Measurements from ENCODE around the gene PPIB.

PPIB gene

DNA sequence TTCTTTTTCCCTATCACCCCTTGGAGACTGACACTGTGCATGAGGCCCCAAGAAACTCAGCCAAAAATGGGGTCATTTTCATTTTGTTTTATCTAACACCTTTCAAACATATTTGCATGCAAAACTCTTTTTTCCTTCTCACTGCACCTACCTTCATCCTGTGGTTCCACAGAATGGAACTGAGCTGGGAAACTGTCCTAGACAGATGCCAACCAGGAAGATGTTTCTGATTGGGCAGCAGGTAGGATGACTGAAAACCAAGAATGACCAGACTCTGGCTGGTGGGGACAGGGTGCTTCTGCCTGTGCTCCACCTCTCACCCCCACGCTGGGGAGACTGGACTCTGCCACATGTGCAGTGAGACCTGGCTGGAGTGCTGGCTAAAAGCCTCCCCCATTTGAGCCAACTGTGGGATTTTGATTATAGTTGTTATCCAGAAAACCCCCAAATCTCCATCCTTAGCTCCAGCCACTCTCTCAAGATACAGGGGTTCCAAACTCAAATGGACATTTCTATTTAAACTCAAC is 5.2 kb downstream of the PPIB start:
- no peak for DNase-seq

GRCh38 chr15:64156652-64157331 is 6.0 kb downstream of the PPIB start:
- DNase-seq: no peak

GRCh38 chr15:64155802-64156651 is 6.8 kb downstream of the PPIB start:
- DNase-seq: no peak

- peak; percentile 69 to 98 for DNase-seq
Measured at GRCh38 chr15:64153480-64154367, 9.1 kb downstream of the PPIB start.

GRCh38 chr15:64152507-64153387 is 10.1 kb downstream of the PPIB start:
- peak in 1 of 2 donors; percentile 5 for DNase-seq

- DNase-seq: no peak
Measured at GRCh38 chr15:64151727-64152506, 10.9 kb downstream of the PPIB start, which contains the start of gene SNX22. Gene SNX22 (plus strand): TSS chr15:64151731. CDS start chr15:64151776, 45 bp downstream.

DNA sequence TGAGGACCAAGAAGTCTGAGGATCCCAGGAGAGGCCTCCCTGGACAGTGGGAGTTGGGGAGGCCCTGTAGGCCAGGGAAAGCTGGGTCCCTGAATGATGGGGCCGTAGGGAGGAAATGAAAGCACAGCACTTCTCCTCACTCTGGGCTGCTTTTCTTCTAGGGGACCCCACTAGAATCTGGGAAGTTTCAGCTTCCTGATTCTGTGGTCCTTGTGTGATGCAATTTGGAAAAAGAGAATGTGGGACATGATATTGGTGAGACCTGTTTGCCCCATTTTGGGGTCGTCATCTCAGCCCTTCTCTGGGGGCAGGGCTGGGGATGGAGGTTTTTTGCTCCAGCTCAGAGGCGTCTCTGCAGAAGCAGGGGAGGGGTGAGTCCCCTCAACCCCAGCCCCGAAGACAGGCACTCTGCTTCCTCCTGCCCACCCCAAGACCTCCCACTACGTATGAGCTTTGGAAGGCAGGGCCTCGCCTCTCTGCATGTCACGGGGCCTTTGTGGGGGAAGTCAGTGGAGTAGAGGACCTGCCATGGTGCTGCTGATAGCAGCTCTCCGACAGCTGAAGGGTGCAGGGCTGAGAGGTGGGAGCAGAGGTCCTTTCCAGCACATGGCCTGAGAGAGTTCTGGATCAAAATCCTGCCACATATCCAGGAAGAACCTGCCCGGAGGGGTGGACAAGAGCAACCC is 12.8 kb downstream of the PPIB start:
- peak; percentile 15 to 41 for DNase-seq

DNA sequence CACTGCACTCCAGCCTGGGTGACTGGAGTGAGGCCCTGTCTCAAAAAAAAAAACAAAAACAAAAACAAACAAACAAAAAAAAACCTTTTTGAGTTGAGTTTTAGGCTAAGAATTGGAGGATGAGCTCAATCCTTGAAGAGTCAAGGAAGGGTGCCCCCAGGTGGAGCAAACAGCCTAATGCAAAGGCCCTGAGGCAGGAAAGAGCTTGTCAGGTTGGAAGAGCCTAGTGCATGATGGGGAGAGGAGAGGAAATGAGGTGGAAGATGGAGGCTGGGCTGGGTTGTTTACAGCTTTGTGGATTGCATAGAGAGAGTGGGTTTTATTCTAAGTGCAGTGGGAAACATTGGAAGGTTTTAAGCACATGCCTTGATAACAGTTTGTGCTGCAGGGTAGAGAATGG is 13.4 kb downstream of the PPIB start:
- peak in 1 of 2 donors; percentile 5 for DNase-seq

GRCh38 chr15:64148581-64148980 is 14.2 kb downstream of the PPIB start:
- no peak for DNase-seq

- no peak for DNase-seq
Measured at GRCh38 chr15:64148168-64148567, 14.7 kb downstream of the PPIB start.

DNA sequence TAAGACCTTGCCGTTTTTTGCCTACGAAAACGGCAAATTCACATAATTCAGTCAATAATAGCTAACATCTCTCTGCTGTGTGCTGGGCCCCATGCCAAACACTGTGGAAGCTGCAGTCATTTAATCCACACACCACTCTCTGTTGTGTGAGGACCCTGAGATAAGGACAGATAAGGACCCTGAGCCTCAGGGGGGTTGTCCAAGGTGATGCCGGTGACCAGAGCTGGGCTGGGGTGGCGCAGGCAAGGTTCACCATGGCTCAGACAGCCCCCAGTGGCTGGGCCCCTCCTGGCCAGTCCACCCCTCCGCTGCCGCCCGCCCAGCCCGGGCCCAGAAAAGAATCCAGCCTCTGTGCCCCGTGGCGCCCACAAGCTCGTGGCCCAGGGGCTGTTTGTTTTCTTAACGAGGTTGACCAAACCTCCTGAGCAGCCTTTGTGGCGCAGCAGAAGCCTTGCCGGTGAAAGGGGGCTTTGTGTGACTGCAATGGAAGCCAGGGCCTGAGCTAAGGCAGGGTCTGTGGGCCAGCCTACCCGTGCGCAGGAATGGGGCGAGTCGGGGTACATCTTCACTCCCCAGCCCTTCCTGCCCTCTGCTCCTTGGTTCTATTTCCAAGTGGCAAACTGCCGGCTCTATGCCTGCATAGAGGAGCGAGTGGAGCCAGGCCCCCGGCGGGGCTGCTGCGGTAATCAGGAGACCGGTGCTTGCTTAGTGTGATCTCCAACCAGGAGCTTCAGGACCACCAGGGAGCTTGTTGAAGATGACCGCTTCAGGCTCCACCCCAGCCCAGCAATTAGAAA is 15.7 kb downstream of the PPIB start:
- DNase-seq: no peak

DNA sequence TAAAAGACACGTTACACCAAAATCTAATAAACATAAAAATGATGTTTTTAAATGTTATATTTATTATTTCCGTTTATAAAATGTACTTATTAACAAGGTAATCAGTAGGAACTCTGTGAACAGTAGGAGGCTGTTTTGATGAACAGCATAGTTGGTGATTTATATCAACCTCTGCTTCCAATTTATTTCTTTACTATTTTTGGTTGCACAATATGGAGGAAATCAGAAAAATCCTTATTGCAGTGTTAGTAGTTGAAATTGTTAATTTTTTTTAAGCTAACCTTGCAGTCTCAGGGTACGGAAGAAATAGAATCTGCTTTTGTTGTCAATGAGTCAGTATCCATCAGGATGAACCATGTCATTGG is 16.3 kb downstream of the PPIB start:
- no peak for DNase-seq

GRCh38 chr15:64146041-64146440 is 16.8 kb downstream of the PPIB start:
- DNase-seq: no peak

GRCh38 chr15:64144565-64145281 is 18.1 kb downstream of the PPIB start:
- DNase-seq: no peak

- DNase-seq: no peak
Measured at GRCh38 chr15:64144192-64144564, 18.6 kb downstream of the PPIB start.

GRCh38 chr15:64143276-64143675 is 19.5 kb downstream of the PPIB start:
- DNase-seq: no peak

GRCh38 chr15:64141798-64142512 is 20.9 kb downstream of the PPIB start:
- DNase-seq: no peak

GRCh38 chr15:64138331-64138941 is 24.4 kb downstream of the PPIB start:
- no peak for DNase-seq
